Lung (tissue), 12 donors: Measurements from ENCODE around the gene PRMT7. TPM values are rescaled to one million over a fixed set of nuclear protein-coding genes. Genes with fewer than 3 reads are reported as not detected.

Source experiments
- ATAC-seq: fragments of 200-7000 bp; cut with Tn5 transposase; one replicate; pipeline ENCODE4 v1.9.1; 2020; ENCODE audit warnings: moderate number of reproducible peaks; ENCODE audit not compliant: insufficient read depth, low FRiP score
- DNase-seq, 3 donors: peaks; one replicate each; pipeline ENCODE4 v3.0.0-alpha.2; 2013 to 2017
- H3K27ac ChIP-seq, 2 donors: one replicate each; pipeline ENCODE4 v1.5.1; 2013; ENCODE audit warnings: mild to moderate bottlenecking in 2 of 2, moderate library complexity in 2 of 2, control low read depth in 1 of 2, inconsistent platforms in 1 of 2, low read depth in 1 of 2, low read length in 1 of 2
- H3K27me3 ChIP-seq, 3 donors: one replicate each; pipeline ENCODE4 v1.5.1; 2013; ENCODE audit warnings: low read length in 2 of 3; ENCODE audit not compliant: control insufficient read depth in 3 of 3, insufficient read depth in 3 of 3
- H3K36me3 ChIP-seq, 4 donors: one replicate each; pipeline ENCODE4 v1.5.1; 2013; ENCODE audit warnings: low read length in 4 of 4, mild to moderate bottlenecking in 1 of 4, moderate library complexity in 1 of 4; ENCODE audit not compliant: control insufficient read depth in 4 of 4, insufficient read depth in 4 of 4
- H3K4me1 ChIP-seq, 5 donors: one replicate each; pipeline ENCODE4 v1.5.1; 2013; ENCODE audit warnings: low read length in 5 of 5, mild to moderate bottlenecking in 2 of 5, moderate library complexity in 1 of 5; ENCODE audit not compliant: control insufficient read depth in 5 of 5, insufficient read depth in 5 of 5
- H3K4me3 ChIP-seq: one replicate; pipeline ENCODE4 v1.5.1; 2013; ENCODE audit warnings: mild to moderate bottlenecking, control low read depth, moderate library complexity
- H3K9ac ChIP-seq, 2 donors: one replicate each; pipeline ENCODE4 v1.5.1; 2013; ENCODE audit warnings: low read length in 2 of 2, control low read depth in 1 of 2; ENCODE audit not compliant: insufficient read depth in 1 of 2
- H3K9me3 ChIP-seq, 4 donors: one replicate each; pipeline ENCODE4 v1.5.1; 2013; ENCODE audit warnings: low read length in 3 of 4, mild to moderate bottlenecking in 1 of 4, moderate library complexity in 1 of 4; ENCODE audit not compliant: control insufficient read depth in 4 of 4, insufficient read depth in 3 of 4
- WGBS, 2 donors: extraction: QIAGEN DNeasy Blood & Tissue Kit; methylation state at CpG; one replicate each; pipeline ENCODE4 v1.1.7; 2013; 5-methylcytosine and 5-hydroxymethylcytosine counted together
- polyA plus RNA-seq, 2 donors: library from polyadenylated mRNA; stranded (reverse); fragments of 200-250 nt; gene quantifications; one replicate each; pipeline ENCODE4 v1.2.1, GENCODE V29; 2013
- total RNA-seq, 2 donors: library from RNA; depleted of rRNA in 1 of 2; stranded (reverse); fragments of >200 nt in 1 of 2; gene quantifications; one replicate each; pipeline ENCODE4 v1.2.1, GENCODE V29; 2014 to 2021
- TF ChIP-seq, protein P1 (sequence below): IDR thresholded peaks from 2 replicates; pipeline ENCODE4 v1.5.1; 2012; ENCODE audit warnings: mild to moderate bottlenecking; ENCODE audit errors: control extremely low read depth, extremely low read depth
- donor health status: control.
- donor health status: control.
- donor health status: Bipolar disorder and iron deficiency.
- donor health status: healthy.
- donor health status: DM: yes; HTN: yes; CAD: no.

PRMT7 gene
- total and polyA plus RNA-seq, 4 donors: 20.3 to 55.5 (median 38.4) TPM

DNA sequence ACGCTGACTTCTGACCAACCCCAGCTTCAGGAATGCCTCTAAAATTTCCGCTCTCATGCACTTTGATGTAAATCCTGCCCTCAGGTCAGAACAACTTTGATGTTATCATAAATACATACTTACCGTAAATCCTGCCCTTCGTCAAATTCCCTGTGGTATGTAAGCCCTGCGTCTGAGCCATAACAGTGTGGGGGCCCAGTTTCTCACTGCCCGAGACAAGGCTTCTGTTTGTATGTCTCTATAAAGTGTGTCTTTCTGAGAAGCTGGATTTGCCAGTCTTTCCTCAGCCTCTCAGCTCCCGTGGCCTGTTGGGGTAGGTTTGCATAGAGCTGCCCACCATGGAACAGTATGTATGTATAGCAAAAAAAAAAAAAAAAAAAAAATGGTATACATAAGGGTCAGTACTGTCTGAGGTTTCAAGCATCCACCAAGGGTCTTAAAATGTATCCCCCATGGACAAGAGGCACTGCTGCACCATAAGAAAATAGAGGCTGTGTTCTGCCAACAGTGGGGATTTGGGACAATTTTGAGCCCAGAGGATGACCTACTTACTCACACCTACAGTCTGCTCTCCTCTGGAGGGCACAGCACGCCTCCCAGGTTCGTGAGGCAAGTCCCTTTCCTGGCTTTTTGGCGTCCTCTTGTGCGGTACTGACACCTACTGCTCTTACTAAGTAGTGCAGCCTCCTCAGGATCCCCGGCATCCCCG lies 17.5 kb downstream of the PRMT7 start:
- Histone ChIP-seq H3K27me3 (no peaks in the 10 kb centered on the region), H3K36me3 (peaks cover 6 to 19% (median 9%) of the 10 kb centered on the region in 4 donors), H3K27ac (peak overlapping the region in 1 of 2 donors; percentile 11), H3K4me3 (no peak overlapping the region), H3K9me3 (no peaks in the 10 kb centered on the region), H3K9ac (no peak overlapping the region), H3K4me1 (peaks cover 0 to 15% (median 3%) of the 10 kb centered on the region in 5 donors)
- TF ChIP-seq, protein P1, sequence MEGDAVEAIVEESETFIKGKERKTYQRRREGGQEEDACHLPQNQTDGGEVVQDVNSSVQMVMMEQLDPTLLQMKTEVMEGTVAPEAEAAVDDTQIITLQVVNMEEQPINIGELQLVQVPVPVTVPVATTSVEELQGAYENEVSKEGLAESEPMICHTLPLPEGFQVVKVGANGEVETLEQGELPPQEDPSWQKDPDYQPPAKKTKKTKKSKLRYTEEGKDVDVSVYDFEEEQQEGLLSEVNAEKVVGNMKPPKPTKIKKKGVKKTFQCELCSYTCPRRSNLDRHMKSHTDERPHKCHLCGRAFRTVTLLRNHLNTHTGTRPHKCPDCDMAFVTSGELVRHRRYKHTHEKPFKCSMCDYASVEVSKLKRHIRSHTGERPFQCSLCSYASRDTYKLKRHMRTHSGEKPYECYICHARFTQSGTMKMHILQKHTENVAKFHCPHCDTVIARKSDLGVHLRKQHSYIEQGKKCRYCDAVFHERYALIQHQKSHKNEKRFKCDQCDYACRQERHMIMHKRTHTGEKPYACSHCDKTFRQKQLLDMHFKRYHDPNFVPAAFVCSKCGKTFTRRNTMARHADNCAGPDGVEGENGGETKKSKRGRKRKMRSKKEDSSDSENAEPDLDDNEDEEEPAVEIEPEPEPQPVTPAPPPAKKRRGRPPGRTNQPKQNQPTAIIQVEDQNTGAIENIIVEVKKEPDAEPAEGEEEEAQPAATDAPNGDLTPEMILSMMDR: peak; percentile 95
- ATAC-seq (peak; percentile 90), DNase-seq (peak; percentile 81 to 85 (median 82))
- WGBS, 2 donors: 36 to 42% methylated on average over 13 of the region's 13 CpGs

DNA sequence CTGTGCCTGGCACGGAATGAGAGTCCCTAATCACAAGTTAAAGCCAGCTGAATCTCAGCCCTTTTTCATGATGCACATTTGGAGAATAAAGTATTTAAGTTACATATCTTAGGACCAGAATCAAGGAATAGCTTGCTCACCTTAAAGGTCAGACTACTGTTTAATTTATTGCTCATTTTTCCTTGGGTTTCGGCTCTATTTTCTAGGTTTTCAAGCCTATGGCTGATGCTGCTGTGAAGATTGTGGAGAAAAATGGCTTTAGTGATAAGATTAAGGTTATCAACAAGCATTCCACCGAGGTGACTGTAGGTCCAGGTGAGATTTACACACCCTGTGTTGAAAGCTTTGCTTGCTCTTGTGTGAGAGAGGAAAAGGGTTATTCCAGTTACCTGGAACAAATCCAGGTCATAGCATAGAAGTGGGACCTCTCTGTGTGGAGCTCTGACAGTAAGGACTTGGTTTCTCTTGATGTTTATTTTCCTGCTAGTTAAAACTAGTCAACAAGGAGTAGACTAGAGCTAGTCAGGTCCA lies 18.1 kb downstream of the PRMT7 start:
- Histone ChIP-seq H3K27me3 (no peaks in the 10 kb centered on the region), H3K36me3 (peaks cover 6 to 19% (median 8%) of the 10 kb centered on the region in 4 donors), H3K27ac (no peak overlapping the region), H3K9me3 (no peaks in the 10 kb centered on the region), H3K9ac (no peak overlapping the region), H3K4me3 (no peak overlapping the region), H3K4me1 (peaks cover 0 to 15% (median 3%) of the 10 kb centered on the region in 5 donors)
- 32 to 50% methylated on average over 3 of the region's 3 CpGs for WGBS, 2 donors
- ATAC-seq (no peak), DNase-seq (peak in 2 of 3 donors; percentile 1 to 21)
- TF ChIP-seq, protein P1: no peak

DNA sequence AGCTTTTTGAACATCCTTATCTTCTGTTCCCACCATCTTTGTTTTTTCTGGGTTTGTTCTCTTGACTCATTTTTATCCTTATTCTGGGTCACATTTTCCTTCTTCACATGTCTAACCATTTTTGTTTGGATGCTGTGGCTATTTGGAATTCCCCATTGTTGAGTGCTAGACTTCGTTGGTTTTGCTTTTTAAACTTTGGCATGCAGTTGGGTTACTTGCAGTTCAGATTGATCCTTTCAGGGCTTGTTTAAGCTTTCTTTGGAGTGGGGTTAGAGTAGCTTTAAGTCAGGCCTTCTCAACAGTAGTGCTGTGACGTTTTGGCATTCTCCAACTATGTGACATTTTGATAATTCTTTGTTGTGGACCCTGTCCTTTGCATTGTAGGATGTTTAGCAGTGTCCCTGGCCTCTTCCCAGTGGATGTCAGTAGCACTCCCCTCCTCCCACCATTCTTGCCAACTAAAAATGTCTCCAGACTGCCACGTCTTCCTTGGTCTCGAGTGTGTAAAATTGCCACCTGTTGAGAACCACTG lies 21.1 kb downstream of the PRMT7 start:
- Histone ChIP-seq H3K27me3 (no peaks in the 10 kb centered on the region), H3K9me3 (no peaks in the 10 kb centered on the region), H3K9ac (no peak overlapping the region), H3K27ac (peak overlapping the region in 1 of 2 donors; percentile 92), H3K4me1 (peaks cover 0 to 15% (median 3%) of the 10 kb centered on the region in 5 donors), H3K36me3 (peaks cover 0 to 18% (median 3%) of the 10 kb centered on the region in 4 donors), H3K4me3 (no peak overlapping the region)
- TF ChIP-seq, protein P1: no peak
- WGBS, 2 donors: 5 to 6% methylated on average over 4 of the region's 4 CpGs
- no peak for ATAC-seq
- peak in 2 of 3 donors; percentile 23 to 40 for DNase-seq
